Muscle layer of colon (tissue), 2 donors: ENCODE measurements around the gene EFCAB13.

Experiments
- H3K27ac ChIP-seq: one replicate; pipeline ENCODE4 v1.7.0; 2013; ENCODE audit warnings: low read depth, mild to moderate bottlenecking, low read length, moderate library complexity
- H3K27me3 ChIP-seq, 2 donors: one replicate each; pipeline ENCODE4 v1.7.0; 2013; ENCODE audit warnings: low read length in 2 of 2, mild to moderate bottlenecking in 2 of 2; ENCODE audit not compliant: insufficient read depth in 2 of 2, control insufficient read depth in 1 of 2
- H3K36me3 ChIP-seq: one replicate; pipeline ENCODE4 v1.7.0; 2013; ENCODE audit warnings: mild to moderate bottlenecking, low read length; ENCODE audit not compliant: insufficient read depth
- H3K4me1 ChIP-seq: one replicate; pipeline ENCODE4 v1.7.0; 2013; ENCODE audit warnings: mild to moderate bottlenecking, low read length; ENCODE audit not compliant: insufficient read depth
- H3K4me3 ChIP-seq, 2 donors: one replicate each; pipeline ENCODE4 v1.7.0; 2013; ENCODE audit warnings: low read length in 2 of 2, low read depth in 1 of 2, mild to moderate bottlenecking in 1 of 2, moderate library complexity in 1 of 2
- H3K9ac ChIP-seq: one replicate; pipeline ENCODE4 v1.7.0; 2013; ENCODE audit warnings: low read length
- H3K9me3 ChIP-seq: one replicate; pipeline ENCODE4 v1.7.0; 2013; ENCODE audit warnings: mild to moderate bottlenecking, low read length
- donor health status: abdominal sarcoma.
- donor health status: Adenocarcinoma of cecum.

The EFCAB13 gene

DNA sequence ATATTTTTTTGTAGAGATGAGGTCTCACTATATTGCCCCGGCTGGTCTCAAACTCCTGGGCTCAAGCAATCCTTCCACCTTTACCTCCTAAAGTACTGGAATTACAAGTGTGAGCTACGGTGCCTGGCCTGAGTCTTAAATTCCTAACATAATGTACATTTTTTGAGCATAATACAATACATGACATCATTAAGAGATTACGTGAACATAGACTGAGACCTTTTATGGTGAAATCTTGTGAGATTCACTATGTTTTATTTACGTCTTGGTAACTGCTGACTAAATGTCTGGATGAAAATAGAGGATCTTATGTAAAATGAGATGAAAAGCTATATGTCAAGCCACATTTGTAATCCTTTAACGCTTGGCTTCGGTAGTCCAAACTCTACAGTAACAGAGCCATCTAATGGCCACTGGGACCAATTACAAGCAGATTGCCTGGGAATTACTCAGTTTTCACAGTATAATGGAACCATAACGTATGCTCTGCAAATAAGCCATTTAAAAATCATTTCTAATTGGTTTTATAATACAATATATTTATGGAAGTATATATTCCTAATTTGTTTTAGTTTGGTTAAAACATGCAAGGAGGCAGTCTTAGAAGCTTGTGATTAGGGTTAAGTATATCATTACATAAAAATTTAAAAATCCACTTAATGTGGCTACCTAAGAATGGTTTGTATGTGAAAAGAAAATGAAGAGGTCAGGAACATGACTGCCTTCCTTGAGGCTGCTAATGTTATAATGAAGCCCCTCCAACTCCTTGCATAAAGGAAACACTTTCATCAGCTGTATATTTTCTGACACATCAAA, 8.1 kb upstream of the EFCAB13 start:
- H3K9ac ChIP-seq = no peak overlapping the region

DNA sequence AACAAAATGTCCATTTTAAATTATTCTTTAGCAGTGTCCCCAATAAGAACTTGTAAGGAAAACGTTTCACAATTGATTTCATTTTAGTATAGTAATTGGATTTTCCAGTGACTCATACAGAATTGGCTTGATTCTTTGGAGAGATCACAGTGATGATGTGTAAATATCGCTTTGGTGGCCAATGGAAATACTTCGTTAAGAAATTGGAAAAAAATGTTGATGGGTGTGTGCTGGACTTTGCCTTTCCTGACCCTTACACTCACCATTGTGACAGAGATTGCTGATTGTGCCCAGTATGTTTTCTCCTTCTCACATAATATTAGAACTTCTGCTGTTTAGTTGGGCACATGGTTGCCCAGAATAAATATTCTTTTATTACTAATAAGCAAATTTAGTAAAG, 7.4 kb upstream of the EFCAB13 start:
- H3K4me1 ChIP-seq = peaks cover 11% of the 10 kb centered on the region
- H3K36me3 ChIP-seq = peaks cover 7% of the 10 kb centered on the region
- H3K27ac ChIP-seq = peak overlapping the region; percentile 12
- no peak overlapping the region for H3K9ac ChIP-seq
- no peak overlapping the region for H3K4me3 ChIP-seq
- H3K9me3 ChIP-seq = no peaks in the 10 kb centered on the region
- H3K27me3 ChIP-seq = no peaks in the 10 kb centered on the region

More for the DNA sequence above, 8.1 kb upstream of the EFCAB13 start:
- Histone ChIP-seq H3K36me3 (peaks cover 13% of the 10 kb centered on the region), H3K4me1 (peaks cover 11% of the 10 kb centered on the region), H3K27me3 (no peaks in the 10 kb centered on the region), H3K4me3 (no peak overlapping the region), H3K9me3 (no peaks in the 10 kb centered on the region), H3K27ac (peak overlapping the region; percentile 70)

DNA sequence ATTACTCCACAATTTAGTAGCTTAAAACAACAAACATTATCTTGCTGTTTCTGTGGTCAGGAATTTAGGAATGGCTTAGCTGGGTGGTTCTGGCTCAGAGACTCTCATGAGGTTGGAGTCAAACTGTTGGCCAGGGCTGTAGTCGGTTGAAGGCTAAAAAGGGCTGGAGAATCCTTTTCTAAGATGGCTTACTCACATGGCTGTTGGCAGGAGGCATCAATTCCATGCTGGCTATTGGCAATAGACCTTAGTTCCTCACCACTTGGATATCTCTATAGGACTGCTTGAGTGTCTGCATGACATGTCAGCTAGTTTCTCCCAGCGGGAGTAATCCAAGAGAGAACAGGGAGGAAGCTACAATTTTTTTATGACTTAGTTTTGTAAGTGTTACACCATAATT, 6.6 kb upstream of the EFCAB13 start:
- Histone ChIP-seq H3K4me1 (peaks cover 11% of the 10 kb centered on the region), H3K27me3 (no peaks in the 10 kb centered on the region), H3K27ac (no peak overlapping the region), H3K9ac (no peak overlapping the region), H3K36me3 (peaks cover 4% of the 10 kb centered on the region), H3K9me3 (no peaks in the 10 kb centered on the region), H3K4me3 (no peak overlapping the region)

DNA sequence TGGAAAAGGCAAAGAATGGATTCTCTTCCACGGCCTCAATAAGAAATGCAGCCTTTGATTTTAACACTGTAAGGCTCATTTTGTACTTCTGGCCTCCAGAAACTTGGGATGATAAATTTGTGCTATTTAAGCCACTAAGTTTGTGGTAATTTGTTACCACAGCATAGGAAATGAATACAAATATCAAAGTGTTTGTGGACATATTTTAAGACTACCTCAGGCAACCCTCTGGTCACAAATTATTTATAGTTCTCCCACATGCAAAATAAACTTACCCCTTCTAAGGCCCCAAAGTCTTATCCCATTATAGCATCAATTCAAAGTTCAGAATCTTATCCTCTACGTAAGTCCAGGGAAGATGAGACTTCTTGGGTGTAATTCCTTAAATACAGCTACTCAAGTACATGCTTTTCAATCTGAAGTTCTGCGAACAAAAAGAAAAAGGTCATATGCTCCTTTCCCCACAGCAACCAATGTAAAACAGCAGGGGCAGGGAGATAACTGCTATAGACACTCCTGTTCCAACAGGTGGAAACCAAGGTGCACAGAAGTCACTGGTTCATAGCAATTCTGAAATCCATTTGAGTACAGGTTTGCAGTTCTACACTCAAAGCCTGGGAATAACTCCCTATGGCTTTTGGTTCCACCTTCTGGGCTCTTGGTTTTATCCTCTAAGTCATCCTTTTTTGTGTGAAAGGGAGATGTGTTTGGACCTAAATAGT, 5.4 kb upstream of the EFCAB13 start:
- Histone ChIP-seq H3K36me3 (no peaks in the 10 kb centered on the region), H3K27ac (no peak overlapping the region), H3K9ac (no peak overlapping the region), H3K9me3 (no peaks in the 10 kb centered on the region), H3K27me3 (no peaks in the 10 kb centered on the region), H3K4me1 (peaks cover 11% of the 10 kb centered on the region), H3K4me3 (no peak overlapping the region)

DNA sequence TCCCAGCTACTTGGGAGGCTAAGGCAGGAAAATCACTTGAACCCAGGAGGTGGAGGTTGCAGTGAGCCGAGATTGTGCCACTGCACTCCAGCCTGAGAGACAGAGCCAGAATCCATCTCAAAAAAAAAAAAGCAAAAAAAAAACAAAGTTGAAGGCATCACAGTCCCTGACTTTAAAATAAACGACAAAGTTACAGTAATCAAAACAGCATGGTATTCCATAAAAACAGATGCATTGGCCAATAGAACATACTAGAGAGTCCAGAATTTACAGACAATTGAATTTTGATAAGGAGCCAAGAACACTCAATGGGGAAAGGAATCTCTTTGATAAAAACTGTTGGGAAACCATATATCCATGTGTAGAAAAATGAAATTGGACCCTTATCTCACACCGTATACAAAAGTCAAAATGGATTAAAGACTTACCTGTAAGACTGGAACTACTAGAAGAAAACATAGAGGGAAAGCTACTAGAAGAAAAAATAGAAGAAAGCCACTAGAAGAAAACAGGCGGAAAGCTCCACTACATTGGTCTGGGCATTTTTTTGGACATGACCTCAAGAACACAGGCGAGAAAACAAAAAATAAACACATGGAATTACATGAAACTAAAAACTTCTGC, 2.8 kb upstream of the EFCAB13 start:
- Histone ChIP-seq H3K27me3 (no peaks in the 10 kb centered on the region), H3K4me1 (no peaks in the 10 kb centered on the region), H3K4me3 (no peak overlapping the region), H3K9me3 (no peaks in the 10 kb centered on the region), H3K27ac (no peak overlapping the region), H3K9ac (no peak overlapping the region), H3K36me3 (no peaks in the 10 kb centered on the region)

DNA sequence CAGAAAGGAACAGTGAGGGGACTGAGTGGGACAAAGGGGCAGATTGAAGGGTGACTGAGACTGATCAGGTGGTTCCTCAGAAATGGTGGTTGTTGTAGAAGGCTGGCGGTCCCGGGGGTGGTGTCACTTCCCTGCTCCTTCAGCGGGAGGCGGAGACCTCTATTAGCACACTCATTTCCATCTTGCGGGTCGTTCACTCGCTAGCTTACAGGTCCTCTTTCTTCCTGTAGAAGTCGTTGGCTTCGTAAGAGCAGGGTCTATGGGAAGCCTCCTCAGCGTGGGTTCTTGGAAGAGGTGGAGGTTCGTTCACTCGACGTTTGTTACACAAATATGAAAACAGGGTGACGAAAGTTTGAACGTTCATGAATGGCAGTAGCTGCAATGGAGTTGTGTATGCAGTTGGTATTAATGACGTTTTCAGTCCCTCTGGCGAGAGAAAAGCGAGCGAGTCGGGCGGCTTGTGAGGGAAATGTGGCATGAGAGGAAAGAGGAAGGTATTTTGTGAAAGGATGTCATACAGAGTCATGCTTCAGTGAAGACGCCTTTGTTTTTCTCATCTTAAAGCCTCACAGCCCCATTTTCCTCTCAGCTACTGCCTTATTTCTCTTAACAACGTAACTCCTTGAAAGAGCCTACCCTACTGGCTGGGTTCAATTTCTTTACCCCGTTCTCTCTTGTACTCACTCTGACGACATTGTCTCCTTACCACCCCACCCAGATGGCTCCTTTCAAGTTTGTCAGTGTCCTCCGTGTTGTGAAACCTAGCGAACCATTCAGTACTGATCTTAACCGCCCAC, 667 bp downstream of the EFCAB13 start:
- Histone ChIP-seq H3K27me3 (no peaks in the 10 kb centered on the region), H3K9ac (peak overlapping the region; percentile 70), H3K4me3 (peak overlapping the region; percentile 55 to 77), H3K27ac (peak overlapping the region; percentile 92), H3K9me3 (no peaks in the 10 kb centered on the region), H3K36me3 (no peaks in the 10 kb centered on the region), H3K4me1 (no peaks in the 10 kb centered on the region)

DNA sequence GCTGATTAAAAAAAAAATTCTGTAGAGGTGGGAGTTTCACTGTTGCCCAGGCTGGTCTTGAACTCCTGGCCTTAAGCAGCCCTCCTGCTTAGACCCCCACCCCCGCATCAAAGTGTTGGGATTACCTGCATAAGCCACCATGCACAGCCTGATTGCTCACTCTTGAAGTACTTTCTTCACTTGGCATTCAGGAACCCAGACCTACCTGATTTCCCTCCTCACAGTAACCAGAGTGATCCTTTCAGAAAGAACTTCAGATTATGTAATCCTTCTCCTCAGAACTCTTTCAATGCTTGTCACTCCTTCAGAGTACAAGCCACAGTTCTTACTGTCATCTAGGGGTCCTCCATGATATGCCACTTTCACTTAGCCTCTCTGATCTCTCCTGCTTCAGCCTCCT, 1.4 kb downstream of the EFCAB13 start:
- H3K4me3 ChIP-seq = no peak overlapping the region

DNA sequence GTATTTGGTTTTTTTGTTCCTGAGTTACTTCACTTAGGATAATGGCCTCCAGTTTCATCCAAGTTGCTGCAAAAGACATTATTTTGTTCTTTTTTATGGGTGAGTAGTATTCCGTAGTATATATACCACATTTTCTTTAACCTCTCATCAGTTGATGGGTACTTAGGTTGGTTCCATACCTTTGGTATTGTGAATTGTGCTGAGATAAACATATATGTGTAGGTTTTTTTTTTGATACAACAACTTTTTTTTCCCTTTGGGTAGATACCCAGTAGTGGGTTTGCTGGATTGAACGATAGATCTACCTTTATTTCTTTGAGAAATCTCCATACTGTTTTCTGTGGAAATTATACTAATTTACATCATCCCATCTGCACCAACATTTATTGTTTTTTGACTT, 6.8 kb downstream of the EFCAB13 start:
- Histone ChIP-seq H3K36me3 (no peaks in the 10 kb centered on the region), H3K9ac (no peak overlapping the region), H3K4me1 (no peaks in the 10 kb centered on the region), H3K27me3 (no peaks in the 10 kb centered on the region), H3K27ac (no peak overlapping the region), H3K4me3 (no peak overlapping the region), H3K9me3 (no peaks in the 10 kb centered on the region)

More for the DNA sequence above, 1.4 kb downstream of the EFCAB13 start:
- Histone ChIP-seq H3K9me3 (no peaks in the 10 kb centered on the region), H3K27me3 (no peaks in the 10 kb centered on the region), H3K4me1 (no peaks in the 10 kb centered on the region), H3K36me3 (no peaks in the 10 kb centered on the region), H3K9ac (no peak overlapping the region), H3K27ac (no peak overlapping the region)

DNA sequence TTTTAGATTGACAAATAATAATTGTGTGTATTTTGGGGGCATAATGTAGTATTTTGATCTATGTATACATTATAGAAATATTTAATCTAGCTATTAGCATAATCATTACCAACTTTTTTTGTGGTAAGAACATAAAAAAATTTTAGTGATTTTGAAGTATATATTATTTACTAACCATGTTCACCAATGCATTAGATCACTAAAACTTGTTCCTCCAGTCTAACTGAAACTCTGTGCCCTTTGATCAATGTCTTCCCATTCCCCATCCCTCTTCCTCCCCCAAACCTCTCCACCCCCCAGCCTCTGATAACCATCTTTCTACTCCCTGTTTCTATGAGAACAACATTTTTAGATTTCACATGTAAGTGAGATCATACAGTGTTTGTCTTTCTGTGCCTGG, 8.5 kb downstream of the EFCAB13 start:
- Histone ChIP-seq H3K27ac (no peak overlapping the region), H3K27me3 (no peaks in the 10 kb centered on the region), H3K4me1 (no peaks in the 10 kb centered on the region), H3K9ac (no peak overlapping the region), H3K9me3 (no peaks in the 10 kb centered on the region), H3K4me3 (no peak overlapping the region), H3K36me3 (no peaks in the 10 kb centered on the region)

DNA sequence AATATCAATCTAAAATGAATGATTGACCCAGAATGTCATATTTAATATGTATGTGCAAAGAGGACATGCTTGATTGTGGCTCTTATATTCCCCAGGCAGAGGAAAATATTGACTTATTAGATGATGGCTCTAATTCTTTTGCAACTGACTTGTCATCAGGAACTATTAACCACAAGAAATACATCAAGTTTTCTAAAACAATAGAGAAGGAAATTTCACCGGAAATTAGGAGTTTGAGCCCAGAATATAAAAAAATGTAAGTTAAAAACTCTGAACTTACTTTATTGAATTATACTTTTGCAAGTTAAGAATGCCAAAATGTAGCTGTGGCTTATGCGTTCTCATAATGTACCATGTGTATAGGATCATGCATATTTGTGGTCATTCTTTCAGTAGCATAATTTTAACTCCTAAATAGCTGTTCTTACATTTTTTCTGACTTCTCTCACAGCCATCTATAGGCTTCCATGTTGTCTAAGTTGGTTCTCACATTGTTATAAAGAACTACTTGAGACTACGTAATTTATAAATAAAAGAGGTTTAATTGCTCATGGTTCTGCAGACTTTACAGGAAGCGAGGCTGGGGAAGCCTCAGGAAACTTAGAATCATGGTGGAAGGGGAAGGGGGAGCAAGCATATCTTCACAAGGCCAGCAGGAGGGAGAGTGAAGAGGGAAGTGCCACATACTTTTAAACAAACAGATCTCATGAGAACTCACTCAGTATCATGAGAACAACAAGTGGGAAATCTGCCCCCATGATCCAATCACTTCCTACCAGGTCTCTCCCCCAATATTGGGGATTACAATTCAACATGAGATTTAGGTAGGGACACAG, 11.6 kb downstream of the EFCAB13 start:
- no peaks in the 10 kb centered on the region for H3K36me3 ChIP-seq
- no peak overlapping the region for H3K9ac ChIP-seq
- no peaks in the 10 kb centered on the region for H3K27me3 ChIP-seq
- H3K4me1 ChIP-seq = no peaks in the 10 kb centered on the region
- no peaks in the 10 kb centered on the region for H3K9me3 ChIP-seq
- H3K4me3 ChIP-seq = no peak overlapping the region
- H3K27ac ChIP-seq = no peak overlapping the region
